NCI-H1092 (cell line): ENCODE measurements around the gene CTSW.
"Not testable (repeated sequence)": the region's sequence is repeated elsewhere in the genome, so short reads cannot be mapped to it uniquely, and the experiment has no call there.

Source experiments
- DNase-seq: peaks from one replicate; lab custom pipeline; 2025; lab: John Stamatoyannopoulos, UW

Gene CTSW

DNA sequence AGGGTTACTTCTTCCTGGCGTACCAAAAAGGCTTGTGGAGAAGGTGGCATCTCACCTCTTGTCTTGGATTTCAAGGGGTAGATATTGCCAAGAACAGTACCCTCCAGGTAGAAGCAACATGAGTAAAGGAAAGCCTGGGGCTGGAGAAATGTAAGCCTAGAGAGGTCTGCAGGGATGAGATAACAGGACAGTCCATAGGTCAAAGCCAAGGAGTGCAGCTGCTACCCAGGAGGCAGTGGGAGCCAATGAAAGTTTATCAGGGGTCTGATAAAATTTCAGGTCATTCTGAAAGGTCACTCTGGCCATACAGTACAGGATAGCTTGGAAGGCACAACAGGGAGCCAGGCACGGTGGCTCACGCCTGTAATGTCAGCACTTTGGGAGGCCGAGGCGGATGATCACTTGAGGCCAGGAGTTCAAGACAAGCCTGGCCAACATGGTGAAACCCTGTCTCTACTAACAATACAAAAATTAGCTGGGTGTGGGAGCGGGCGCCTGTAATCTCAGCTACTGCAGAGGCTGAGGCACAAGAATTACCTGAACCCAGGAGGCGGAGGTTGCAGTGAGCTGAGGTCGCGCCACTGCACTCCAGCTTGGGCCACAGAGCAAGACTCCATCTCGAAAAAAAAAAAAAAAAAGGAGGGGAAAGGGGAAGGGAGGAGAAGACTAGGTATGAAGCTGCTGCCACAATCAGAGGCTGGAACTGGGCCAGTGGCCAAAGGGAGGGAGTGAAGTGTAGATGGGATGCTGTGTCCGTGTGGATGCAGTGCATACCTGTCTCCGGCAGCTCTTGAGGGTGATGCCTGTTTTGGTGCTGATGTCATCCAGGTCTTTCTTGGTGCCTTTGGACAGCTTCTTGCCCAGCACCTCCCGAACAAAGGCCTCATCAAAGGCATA is 7.4 kb downstream of the CTSW start:
- no peak for DNase-seq

GRCh38 chr11:65887723-65888162 is 8.1 kb downstream of the CTSW start:
- DNase-seq: no peak

GRCh38 chr11:65888163-65888814 is 8.7 kb downstream of the CTSW start, which contains the start of gene FIBP:
Gene FIBP (minus strand): TSS chr11:65888471. CDS start chr11:65888418, 53 bp downstream.
- peak; percentile 98 for DNase-seq

GRCh38 chr11:65890324-65891218 is 10.9 kb downstream of the CTSW start, which contains the start of gene CCDC85B:
Gene CCDC85B (plus strand): TSS chr11:65890673. CDS start chr11:65890784, 111 bp downstream.
- DNase-seq: peak; percentile 95

- DNase-seq: peak; percentile 64
Measured at GRCh38 chr11:65891219-65892136, 11.8 kb downstream of the CTSW start.

GRCh38 chr11:65892137-65892540 is 12.5 kb downstream of the CTSW start:
- DNase-seq: not testable (repeated sequence)

DNA sequence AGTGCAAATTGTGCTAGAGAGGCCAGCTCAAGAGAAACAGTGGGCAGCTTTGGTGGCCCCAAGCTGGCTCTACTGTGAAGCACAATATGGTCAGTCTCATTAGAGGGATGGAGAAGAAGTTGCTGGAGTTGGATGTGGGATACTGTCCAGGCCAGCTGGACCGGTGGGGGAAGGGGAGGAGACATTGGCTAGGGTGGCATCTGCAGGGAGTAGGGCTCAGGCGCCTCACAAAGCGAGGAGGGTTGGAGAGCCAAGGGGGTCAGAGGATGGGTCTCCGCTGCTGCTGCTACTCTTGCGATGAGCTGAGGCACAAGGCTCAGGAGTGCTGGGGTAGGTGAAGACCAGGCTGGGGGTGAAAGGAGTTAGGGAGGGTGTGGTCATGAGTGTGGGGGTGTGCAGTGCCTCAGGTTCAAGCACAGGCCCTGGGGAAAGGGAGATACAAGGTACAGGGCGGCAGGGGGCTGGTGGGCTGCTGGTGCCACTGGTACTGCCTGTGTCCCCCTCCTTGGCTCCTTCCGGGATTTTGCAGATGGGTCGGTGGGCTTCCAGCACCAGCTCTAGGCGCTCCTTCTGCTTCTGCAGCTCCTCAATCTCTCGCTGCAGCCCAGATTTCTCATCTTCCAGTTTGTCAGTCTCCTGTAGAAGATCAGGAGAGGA is 13.2 kb downstream of the CTSW start:
- DNase-seq: no peak

- no peak for DNase-seq
Measured at GRCh38 chr11:65894034-65894591, 14.5 kb downstream of the CTSW start.

GRCh38 chr11:65895482-65895981 is 15.9 kb downstream of the CTSW start:
- no peak for DNase-seq

- DNase-seq: no peak
Measured at GRCh38 chr11:65896034-65896999, 16.7 kb downstream of the CTSW start.

DNA sequence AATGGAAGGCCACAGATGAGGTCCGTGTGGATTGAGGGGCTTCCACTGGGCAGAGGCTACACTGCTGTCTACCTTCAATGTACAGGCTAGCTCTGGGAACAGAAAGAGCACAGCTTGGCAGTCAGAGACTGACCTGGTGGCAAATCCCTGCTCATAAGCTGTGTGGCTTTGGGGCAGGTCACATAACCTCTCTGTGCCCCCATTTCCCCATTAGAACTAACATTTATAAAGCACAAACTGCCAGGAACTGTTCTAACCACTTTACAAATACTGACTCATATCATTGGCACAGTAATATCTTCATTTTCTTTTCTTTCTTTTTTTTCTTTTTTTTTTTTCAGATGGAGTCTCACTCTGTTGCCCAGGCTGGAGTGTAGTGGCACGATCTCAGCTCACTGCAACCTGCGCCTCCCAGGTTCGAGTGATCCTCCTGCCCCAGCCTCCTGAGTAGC is 17.4 kb downstream of the CTSW start:
- DNase-seq: no peak

- DNase-seq: no peak
Measured at GRCh38 chr11:65898656-65899355, 19.2 kb downstream of the CTSW start.

DNA sequence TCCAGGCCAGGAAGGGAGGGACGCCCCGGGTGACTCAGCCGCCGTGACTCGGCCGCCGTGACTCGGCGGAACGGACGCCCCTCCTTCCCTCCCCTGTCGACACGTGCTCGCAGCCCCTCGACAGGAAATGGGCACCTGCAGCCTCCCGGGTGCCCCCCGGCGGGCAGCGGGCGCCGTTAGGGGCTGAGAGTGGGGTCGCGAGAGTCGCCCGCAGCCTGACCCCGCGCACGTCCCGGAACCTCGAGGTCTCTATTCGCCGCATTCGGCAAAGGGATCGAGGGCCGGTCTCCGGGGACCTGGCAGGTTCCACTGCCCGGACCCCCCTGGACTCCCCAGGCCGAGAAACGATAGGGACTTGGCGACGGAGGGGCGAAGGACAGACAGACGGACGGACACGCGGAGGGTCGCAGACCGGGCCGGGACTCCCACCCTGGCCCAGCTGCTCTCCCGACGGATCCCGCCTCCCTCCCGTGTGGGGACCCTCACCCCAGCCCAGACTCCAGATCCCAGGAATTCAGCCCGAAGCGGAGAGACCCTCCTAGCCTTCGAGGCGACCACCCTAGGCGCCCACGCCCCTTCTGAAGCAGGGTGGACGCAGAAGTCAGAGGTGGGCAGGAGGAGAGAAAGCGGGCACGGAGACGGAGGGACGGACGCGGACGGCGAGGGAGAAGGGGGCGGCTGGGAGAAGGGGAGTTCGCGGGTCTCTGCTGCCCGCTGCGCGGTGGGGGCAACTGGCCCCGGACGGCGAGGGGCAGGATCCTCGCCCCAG is 19.9 kb downstream of the CTSW start:
- DNase-seq: no peak

DNA sequence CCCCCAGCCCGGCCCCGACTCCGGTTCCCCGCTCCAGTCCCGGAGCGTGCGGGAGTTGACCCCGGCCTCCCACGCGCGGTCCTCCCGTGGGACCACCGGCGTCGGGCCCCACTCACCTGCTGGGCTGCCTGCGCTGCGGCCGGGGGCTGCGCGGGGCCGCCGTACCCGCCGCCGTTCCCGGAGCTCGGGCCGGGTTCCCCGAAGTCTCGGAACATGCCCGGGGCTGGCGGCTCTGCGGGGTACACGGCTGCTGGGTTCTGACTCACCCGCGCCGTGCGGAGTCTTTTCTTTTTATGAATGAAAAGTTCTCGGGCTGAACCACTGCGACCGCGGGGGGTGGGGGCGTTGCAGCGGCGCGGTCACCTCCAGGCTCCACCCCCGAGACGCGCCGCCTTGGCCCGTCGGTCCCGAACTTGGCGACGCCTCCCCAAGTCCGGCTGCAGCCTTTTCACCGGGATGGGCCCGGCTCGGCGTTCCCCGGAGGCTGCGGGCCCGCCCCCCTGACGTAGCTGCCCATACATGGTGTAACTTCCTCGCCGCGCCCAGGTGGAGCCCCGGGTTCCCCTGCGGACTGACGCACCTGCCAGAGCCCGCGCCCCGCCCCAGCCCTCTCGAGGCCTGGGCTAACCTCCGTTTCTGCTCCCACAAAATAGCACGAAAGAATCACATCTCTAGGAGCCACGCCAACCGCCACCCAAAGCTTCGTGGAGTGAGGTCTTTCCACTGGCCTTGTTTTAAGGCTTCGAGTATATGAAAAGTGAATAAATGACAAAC is 20.7 kb downstream of the CTSW start, which contains the start of gene FOSL1:
Gene FOSL1, minus strand, starts transcription at position 264 of the 774 bp plus-strand sequence. Its CDS starts 49 bp downstream, at position 215.
- DNase-seq: no peak

DNA sequence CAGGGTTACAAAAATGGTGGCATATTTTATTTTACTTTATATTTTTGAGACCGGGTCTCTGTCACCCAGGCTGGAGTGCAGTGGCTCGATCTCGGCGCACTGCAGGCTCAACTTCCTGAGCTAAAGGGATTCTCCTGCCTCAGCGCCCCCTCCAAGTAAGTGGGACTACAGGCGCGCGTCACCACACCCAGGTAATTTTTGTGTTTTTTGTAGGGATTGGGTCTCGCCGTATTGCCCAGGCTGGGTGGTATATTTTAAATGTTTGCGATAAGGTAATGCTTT is 21.2 kb downstream of the CTSW start:
- no peak for DNase-seq

GRCh38 chr11:65903068-65903481 is 23.4 kb downstream of the CTSW start:
- DNase-seq: no peak
